Measurements from ENCODE around the gene KLK15. TPM values are rescaled to one million over a fixed set of nuclear protein-coding genes. Genes with fewer than 3 reads are reported as not detected.

The KLK15 gene
- total and polyA plus RNA-seq, 7 donors: not detected

GRCh38 chr19:50870417-50871089 lies 37.2 kb upstream of the KLK15 start:
- no peak for ATAC-seq
- H3K27me3 ChIP-seq (ENCODE audit: insufficient read depth in 3 of 3, low read length in 2 of 3): peaks cover 4 to 18% (median 6%) of the 10 kb centered on the region in 3 donors
- TF ChIP-seq CTCF (IDR thresholded peaks at IDR 0.05): no peak
- no peaks in the 10 kb centered on the region for H3K9me3 ChIP-seq
- 56 to 69% (median 66%) methylated on average over 25 to 26 of the region's 26 CpGs for WGBS, 3 donors
- no peaks in the 10 kb centered on the region for H3K36me3 ChIP-seq (ENCODE audit: insufficient read depth in 1 of 2, low read depth in 1 of 2)
- no peak overlapping the region for H3K27ac ChIP-seq
- DNase-seq: no peak
- no peak overlapping the region for H3K4me3 ChIP-seq
- intact Hi-C loops (cut with DNase I): no loop called here
- H3K4me1 ChIP-seq: no peaks in the 10 kb centered on the region

- TF ChIP-seq CTCF (IDR thresholded peaks at IDR 0.05): no peak
- Histone ChIP-seq H3K27ac (no peak overlapping the region), H3K4me1 (no peaks in the 10 kb centered on the region), H3K4me3 (no peak overlapping the region), H3K27me3 (ENCODE audit: insufficient read depth in 3 of 3, low read length in 2 of 3) (peaks cover 3 to 10% (median 6%) of the 10 kb centered on the region in 3 donors), H3K9me3 (no peaks in the 10 kb centered on the region), H3K36me3 (ENCODE audit: insufficient read depth in 1 of 2, low read depth in 1 of 2) (no peaks in the 10 kb centered on the region)
- DNase-seq (no peak), ATAC-seq (no peak)
- intact Hi-C loops (cut with DNase I): no loop called here
- WGBS, 3 donors: 76 to 88% (median 77%) methylated on average over 4 of the region's 4 CpGs
These were observed 36.1 kb upstream of the KLK15 start for GRCh38 chr19:50869479-50869878.

GRCh38 chr19:50861496-50862286 lies 28.3 kb upstream of the KLK15 start:
- no peak for ATAC-seq
- no peak for TF ChIP-seq CTCF (IDR thresholded peaks at IDR 0.05)
- DNase-seq: no peak
- 63 to 78% (median 67%) methylated on average over 7 of the region's 7 CpGs for WGBS, 3 donors
- Histone ChIP-seq H3K4me1 (no peaks in the 10 kb centered on the region), H3K4me3 (no peak overlapping the region), H3K36me3 (ENCODE audit: insufficient read depth in 1 of 2, low read depth in 1 of 2) (no peaks in the 10 kb centered on the region), H3K27me3 (ENCODE audit: insufficient read depth in 3 of 3, low read length in 2 of 3) (peaks cover 0 to 14% (median 11%) of the 10 kb centered on the region in 3 donors), H3K27ac (no peak overlapping the region), H3K9me3 (no peaks in the 10 kb centered on the region)
- intact Hi-C loops (cut with DNase I): no loop called here

GRCh38 chr19:50861010-50861409 lies 27.6 kb upstream of the KLK15 start:
- no peak overlapping the region for H3K27ac ChIP-seq
- ATAC-seq (no peak), DNase-seq (no peak)
- TF ChIP-seq CTCF (IDR thresholded peaks at IDR 0.05): no peak
- no peaks in the 10 kb centered on the region for H3K36me3 ChIP-seq (ENCODE audit: insufficient read depth in 1 of 2, low read depth in 1 of 2)
- no peaks in the 10 kb centered on the region for H3K4me1 ChIP-seq
- WGBS, 3 donors: 57 to 76% (median 64%) methylated on average over 5 of the region's 5 CpGs
- peaks cover 0 to 13% (median 9%) of the 10 kb centered on the region in 3 donors for H3K27me3 ChIP-seq (ENCODE audit: insufficient read depth in 3 of 3, low read length in 2 of 3)
- intact Hi-C loops (cut with DNase I): no loop called here
- H3K9me3 ChIP-seq: no peaks in the 10 kb centered on the region
- no peak overlapping the region for H3K4me3 ChIP-seq
